HG02798 (cell line): ENCODE measurements around the gene UQCC3.
A peak's percentile ranks its signal among the peaks of the same experiment; 100 is the strongest.
"Not testable (repeated sequence)": the region's sequence is repeated elsewhere in the genome, so short reads cannot be mapped to it uniquely, and the experiment has no call there.

Source experiments
- ATAC-seq: cut with Tn5 transposase; IDR thresholded peaks from one replicate; pipeline ENCODE4 v1.9.1; 2021; ENCODE audit warnings: mild to moderate bottlenecking; ENCODE audit not compliant: unreplicated experiment, poor library complexity

UQCC3 gene

GRCh38 chr11:62665075-62665598 is 6.3 kb upstream of the UQCC3 start, which contains the start of the genes C11orf98 and CSKMT:
Gene C11orf98, minus strand, starts transcription at chr11:62665210. Its CDS starts 41 bp downstream, at chr11:62665169.
Gene CSKMT, plus strand, starts transcription at chr11:62665312. Its CDS starts 568 bp downstream, at chr11:62665880.
- peak; percentile 84 for ATAC-seq

DNA sequence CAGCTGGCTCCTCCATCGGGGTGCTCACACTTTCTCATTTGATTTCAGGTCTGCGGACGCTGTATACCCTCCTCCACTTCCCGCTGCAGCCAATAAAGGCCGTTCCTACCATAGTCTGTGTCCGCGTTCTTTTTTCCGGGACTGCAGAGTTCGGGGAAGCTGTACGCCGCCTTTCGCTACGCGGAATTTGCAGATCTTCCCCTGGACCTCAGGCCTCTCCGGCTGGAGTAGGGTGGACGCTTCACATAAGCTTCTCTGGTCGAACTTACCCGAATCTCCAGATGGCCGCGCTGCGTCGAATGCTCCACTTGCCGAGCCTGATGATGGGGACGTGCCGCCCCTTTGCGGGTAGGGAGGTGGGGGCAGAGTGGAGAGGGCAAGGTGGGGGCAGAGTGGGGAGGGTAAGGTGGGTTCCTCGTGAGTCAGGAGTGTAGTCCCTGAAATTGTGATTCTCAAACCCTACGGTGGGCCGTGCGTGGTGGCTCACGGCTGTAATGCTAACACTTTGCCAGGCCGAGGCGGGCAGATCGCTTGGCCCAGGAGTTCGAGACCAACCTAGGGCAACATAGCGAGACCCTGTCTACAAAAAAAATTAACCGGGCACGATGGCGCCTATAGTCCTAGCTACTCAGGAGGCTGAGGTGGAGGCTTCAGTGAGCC is 5.7 kb upstream of the UQCC3 start:
- ATAC-seq: peak; percentile 14

- ATAC-seq: no peak
Measured at GRCh38 chr11:62666259-62666926, 5.1 kb upstream of the UQCC3 start.

GRCh38 chr11:62667460-62667859 is 4.0 kb upstream of the UQCC3 start:
- no peak for ATAC-seq

- ATAC-seq: no peak
Measured at GRCh38 chr11:62669420-62670161, 1.9 kb upstream of the UQCC3 start.

DNA sequence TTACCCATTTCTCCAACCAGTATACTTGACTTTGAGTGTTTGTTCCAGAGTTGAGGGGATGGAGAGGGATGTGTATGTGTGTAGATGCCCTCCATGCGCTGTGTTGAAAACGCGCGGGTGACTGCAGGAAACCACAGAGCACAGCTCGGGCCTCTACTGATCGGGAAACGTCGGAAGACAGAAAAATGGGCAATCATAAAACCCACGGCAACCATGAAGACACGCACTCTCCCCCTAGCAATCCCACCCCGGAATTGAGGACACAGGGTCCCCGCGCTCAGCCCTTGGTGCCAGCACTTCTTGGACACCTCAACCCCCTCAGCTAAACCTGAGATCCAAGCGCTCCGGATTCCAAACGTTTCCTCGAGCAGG is 251 bp upstream of the UQCC3 start:
- peak; percentile 1 for ATAC-seq

GRCh38 chr11:62673196-62673525 is 1.7 kb downstream of the UQCC3 start:
- no peak for ATAC-seq

DNA sequence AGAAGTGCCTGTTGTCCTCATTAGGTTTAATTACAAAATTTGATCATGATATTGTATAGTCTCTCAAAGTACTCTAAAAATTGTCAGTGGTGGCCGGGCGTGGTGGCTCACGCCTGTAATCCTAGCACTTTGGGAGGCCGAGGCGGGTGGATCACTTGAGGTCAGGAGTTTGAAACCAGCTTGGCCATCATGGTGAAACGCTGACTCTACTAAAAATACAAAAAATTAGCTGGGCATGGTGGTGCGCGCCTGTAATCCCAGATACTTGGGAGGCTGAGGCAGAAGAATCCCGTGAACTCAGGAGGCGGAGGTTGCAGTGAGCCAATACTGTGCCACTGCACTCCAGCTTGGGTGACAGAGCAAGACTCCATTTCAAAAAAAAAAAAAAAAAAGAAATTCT is 3.9 kb downstream of the UQCC3 start:
- not testable (repeated sequence) for ATAC-seq

DNA sequence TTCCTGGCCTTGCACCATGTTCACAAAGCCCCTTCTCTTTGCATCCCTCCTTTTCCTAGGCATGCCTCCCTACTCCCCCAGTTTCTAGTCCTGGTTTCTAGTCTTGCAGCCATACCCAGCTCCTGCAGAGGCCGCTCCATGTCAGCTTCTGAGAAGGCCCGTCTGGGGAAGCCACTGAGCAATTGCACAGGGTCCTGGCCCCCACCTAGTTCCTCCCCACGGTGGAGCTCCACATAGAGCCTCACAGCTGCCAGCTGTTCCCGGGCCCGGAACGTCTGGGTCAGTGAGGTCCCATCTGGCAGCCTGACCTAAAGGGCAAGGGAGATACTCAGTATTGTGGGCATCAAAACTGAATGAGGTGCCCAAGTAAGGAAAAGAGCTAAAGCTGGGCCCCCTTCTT is 5.2 kb downstream of the UQCC3 start:
- ATAC-seq: no peak

- ATAC-seq: no peak
Measured at GRCh38 chr11:62677156-62677555, 5.7 kb downstream of the UQCC3 start.

- ATAC-seq: no peak
Measured at GRCh38 chr11:62677714-62678113, 6.2 kb downstream of the UQCC3 start.

- no peak for ATAC-seq
Measured at GRCh38 chr11:62678433-62678769, 6.9 kb downstream of the UQCC3 start.

GRCh38 chr11:62678770-62679696 is 7.6 kb downstream of the UQCC3 start, which contains the start of gene UBXN1:
Gene UBXN1, minus strand, starts transcription at chr11:62679073. Its CDS starts 150 bp downstream, at chr11:62678923.
- peak; percentile 80 for ATAC-seq

- ATAC-seq: peak; percentile 61
Measured at GRCh38 chr11:62680825-62681240, 9.4 kb downstream of the UQCC3 start.

DNA sequence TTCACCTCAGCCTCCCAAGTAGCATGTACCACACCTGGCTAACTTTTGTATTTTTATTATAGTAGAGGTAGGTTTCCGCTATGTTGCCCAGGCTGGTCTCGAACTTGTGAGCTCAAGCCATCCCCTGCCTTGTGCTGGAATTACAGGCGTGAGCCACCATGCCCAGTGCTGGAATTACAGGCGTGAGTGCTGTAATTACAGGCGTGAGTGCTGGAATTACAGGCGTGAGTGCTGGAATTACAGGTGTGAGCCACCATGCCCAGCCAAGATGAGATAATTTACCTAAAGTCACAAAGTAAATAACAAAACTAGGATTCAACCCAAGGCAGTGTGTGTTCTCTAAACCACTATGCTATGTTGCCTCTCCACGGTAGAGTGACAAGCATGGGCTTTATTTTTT is 11.0 kb downstream of the UQCC3 start:
- ATAC-seq: no peak

GRCh38 chr11:62687508-62688396 is 16.3 kb downstream of the UQCC3 start:
- no peak for ATAC-seq

- no peak for ATAC-seq
Measured at GRCh38 chr11:62688491-62688890, 17.0 kb downstream of the UQCC3 start.

DNA sequence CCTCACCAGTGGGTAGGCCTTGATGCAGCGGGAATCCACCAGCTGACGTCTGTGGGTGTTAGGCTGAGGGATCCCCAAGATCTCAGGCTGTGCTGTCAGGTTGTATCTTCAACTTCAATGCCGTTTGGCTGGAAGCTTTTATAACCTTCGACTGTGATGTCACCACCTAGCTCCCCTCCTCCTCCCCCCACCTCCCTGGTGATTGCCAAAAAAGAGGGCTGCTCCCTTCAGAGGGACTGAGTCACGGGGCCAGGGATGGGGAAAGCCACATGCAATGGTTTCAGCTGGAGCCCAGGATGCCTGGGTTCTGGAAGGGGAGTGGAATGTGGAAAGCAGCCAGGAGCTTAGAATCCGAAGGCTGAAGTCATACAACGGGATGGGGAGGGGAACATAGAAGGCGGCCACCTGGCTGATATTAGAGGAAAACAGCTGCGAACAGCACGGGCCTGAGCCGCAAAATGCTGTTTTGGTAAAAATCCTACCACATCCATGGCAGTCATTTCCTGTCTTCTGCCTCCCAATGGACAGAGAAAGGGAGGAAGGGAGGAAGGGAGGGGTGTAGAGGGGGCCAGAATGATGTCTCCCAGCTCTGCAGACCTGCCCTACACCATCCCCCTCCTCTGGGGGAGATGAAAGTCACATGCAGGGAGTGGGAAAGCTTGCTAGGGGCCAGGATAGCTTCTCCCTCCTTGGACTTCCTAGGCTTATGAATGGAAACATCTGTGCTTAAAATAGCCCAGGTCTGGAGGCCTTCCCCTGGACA is 18.1 kb downstream of the UQCC3 start, which contains the start of gene LRRN4CL:
LRRN4CL (minus strand) TSS at position 110 of the 763 bp plus-strand sequence. CDS start 1,022 bp downstream, outside the sequence.
- ATAC-seq: no peak
